ENCODE measurements around the gene C12orf42.

Gene C12orf42

DNA sequence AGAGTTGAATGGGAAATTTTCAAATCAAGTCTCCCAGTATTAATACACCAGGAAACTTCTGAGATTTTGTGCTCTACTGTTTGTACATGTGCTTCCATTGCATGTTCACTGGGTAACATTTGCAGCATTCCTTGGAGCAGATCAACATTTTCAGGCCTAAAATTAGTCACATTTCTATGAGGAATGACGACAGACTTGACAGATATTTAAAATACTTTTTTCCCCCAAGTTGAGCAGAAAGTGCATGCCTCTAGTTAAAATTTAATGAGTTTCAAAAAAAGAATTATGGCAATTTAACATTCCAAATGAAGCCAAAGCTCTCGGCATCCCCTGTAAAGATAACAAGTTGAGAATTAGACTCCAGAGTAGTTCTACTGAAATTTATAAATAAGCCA is 72.3 kb downstream of the C12orf42 start:
- DNase-seq = no peak

GRCh38 chr12:103422746-103423515 is 72.8 kb downstream of the C12orf42 start:
- DNase-seq = no peak

DNA sequence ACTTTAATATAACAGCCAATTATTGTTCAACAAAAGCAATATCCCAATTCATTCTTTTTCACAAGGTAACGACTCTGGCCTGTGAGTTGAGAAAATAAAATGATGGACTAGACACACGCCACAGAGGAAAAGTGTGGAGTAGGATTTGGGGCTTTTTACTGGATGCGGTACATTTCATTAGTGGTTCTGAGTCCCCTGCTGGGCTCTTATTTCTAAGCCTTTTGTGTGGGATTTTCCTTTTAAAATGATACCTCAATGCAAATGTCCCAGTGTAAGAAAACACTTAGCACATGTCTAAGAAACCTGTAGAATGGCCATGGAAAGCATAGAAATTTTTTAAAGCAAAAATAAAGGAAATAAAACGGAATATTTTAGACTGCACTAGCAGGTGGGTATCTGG is 73.4 kb downstream of the C12orf42 start:
- DNase-seq = no peak

DNA sequence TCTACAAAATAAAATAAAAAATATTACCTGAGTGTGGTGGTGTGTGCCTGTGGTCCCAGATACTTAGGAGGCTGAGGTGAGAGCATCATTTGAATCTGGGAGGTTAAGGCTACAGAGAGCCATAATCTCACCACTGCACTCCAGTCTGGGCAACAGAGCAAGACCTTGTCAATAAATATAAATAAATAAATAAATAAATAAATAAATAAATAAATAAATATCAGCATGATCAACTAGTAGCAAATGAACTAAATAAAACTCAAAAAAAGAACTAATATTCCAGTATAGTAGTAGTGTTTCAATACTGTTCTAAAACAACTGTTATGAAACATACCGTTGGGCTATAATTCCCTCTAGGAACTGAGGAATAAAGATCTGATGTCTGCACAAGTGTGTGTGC is 74.4 kb downstream of the C12orf42 start:
- DNase-seq = no peak

DNA sequence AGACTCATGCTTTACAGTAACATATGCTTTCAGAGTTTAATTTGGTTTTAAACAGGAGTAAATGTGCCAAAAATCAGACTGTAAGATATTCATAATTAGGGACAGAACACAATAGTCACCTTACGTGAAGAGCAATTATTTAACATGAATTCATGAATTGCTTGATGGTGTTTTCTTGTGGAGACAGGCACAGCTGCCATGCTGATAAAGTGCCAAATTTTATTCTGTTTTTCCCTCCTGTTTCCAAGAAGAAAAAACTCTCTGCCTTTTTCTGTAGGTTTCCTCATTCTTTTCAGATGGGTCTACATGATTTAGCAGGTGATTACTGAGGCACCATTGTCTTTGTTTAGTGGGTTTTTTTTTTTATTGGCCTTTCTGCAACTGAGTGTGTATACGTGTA is 80.1 kb downstream of the C12orf42 start:
- no peak for DNase-seq

DNA sequence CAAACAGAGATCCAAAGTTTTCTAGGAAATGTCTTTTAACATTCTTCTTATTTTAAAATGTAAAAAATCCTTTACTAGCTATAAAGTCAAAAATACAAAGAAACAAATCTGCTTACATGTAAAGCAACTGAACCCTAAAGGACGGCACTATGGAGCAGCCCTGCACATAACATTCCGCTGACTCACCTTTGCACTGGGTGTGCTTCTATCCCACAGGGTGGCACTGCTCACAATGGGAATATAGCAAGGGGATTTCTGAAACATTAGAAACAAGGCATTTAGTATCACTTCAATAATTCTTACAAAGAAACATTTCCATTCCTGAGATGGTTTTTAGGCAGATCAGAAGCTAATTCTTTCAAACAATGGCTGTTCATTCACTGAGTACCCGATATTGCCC is 94.3 kb downstream of the C12orf42 start:
- no peak for DNase-seq

GRCh38 chr12:103399986-103400385 is 95.8 kb downstream of the C12orf42 start:
- no peak for DNase-seq

DNA sequence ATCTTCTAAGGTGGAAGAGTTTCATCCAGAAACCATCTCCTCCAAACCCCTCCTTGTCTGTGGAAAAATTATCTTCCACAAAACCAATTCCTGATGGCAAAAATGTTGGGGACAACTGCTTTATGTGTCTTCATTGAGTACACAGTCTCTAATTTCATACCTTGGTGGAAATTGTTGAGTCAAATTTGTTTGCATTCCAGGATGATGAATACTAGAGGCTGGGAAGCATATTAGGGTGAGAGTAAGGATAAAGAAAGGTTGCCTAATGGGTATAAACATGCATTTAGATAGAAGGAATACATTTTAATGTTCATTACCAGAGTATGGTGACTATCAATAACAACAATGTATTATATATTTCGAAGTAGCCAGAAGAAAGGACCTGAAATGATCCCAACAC is 98.2 kb downstream of the C12orf42 start:
- DNase-seq = no peak

DNA sequence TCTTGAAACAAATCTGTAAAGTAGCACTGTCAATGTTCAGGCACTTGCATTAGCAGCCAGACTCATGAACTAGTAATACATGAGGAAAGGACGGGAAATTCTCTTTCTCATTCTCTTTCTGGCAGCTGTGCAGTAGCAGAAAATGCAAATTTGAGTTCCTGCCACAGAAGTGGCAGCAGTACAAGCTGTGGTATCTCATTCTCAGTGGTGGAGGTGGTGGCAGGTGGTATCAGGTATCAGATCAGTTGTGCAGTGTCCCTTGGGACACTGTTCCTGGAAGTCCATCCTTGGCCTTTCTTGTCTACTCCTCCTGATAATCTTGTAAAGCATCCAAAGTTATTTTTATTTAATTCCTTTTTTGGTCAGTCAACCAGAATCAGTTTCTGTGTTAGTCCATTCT is 103.0 kb downstream of the C12orf42 start:
- DNase-seq = no peak

DNA sequence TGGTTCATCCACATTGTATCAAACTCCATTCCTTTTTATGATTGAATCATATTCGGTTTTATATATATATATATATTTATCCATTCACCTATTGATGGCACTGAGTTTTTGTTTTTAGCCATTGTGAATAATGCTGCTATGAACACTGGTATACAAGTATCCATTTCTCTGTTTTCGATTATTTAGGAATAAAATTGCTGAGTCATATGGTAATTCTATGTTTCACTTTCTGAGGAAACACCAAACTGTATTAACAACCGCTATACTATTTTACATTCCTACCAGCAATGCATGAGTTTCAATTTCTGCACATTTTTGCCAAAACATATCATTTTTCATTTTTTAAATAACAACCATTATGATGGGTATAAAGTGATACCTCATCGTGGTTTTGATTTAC is 104.7 kb downstream of the C12orf42 start:
- no peak for DNase-seq

GRCh38 chr12:103387385-103387784 is 108.4 kb downstream of the C12orf42 start:
- no peak for DNase-seq

- no peak for DNase-seq
Observed at GRCh38 chr12:103386451-103386850, 109.3 kb downstream of the C12orf42 start.

- no peak for DNase-seq
Observed at GRCh38 chr12:103382736-103383346, 112.9 kb downstream of the C12orf42 start.

- no peak for DNase-seq
Observed at GRCh38 chr12:103382119-103382518, 113.6 kb downstream of the C12orf42 start.

DNA sequence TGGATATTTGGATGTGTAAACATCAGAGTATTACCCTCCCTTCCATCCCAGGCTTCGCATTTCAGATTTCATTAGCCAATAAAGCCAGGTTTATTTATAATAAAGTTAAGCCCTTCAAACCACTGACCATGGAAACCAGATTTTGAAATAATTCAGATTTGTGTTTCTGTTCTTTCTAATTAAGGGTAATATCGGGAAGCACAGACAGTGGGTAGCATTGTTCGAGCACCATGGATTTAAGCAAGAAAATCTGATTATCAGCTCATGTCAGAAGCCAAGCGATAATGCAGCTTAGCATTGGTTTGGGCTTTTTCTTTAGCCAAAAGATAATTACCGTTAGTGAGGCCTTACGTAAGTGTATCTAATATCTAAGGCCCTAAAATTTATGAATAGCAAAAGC is 116.1 kb downstream of the C12orf42 start:
- no peak for DNase-seq

DNA sequence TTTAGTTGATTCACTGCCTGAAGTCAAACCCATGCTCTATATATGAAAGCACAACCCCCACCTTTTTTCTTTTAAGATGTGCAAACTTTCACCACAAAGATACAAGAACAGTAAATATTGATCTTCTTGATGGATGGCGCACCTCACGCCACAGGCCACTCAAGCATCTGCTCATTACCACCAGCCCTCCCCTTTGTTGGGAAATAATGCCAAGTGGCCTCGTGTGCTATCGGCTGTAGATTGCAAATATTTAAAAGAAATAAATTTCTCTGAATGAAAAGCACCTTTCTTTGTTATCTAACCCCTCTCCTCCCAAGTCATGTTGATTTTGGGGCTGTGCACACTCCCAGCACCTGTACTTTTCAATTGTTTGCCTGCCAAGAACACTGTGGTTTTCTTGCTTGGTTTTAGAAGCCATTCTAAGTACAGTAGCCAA is 122.7 kb downstream of the C12orf42 start:
- DNase-seq = no peak

DNA sequence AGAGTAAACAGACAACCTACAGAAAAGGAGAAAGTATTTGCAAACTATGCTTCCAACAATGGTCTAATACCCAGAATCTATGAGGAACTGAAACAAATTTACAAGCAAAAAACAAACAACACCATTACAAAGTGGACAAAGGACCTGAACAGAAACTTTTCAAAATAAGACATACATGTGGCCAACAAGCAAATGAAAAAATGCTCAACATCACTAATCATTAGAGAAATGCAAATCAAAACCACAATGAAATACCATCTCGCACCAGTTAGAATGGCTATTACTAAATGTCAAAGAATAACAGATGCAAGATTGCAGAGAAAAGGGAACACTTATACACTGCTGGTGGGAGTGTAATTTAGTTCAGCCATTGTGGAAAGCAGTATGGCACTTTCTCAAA is 125.8 kb downstream of the C12orf42 start:
- no peak for DNase-seq

- no peak for DNase-seq
Observed at GRCh38 chr12:103368167-103368566, 127.6 kb downstream of the C12orf42 start.

DNA sequence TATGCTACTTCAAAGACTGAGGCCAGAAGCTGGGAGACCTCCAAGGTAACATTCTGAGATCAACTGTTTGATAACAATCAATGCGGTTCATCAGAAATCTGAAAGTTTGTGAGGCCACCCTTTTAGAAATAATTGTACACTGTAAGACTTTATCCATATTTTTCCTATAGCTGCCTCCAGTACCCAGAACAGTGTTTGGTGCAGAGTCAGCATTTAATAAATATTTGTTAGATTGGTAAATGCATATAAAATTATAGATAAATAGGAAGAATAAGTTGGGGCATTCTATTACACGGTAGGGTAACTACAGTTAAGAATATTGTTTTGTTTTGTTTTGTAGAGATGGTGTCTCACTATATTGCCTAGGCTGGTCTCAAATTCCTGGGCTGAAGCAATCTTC is 141.4 kb downstream of the C12orf42 start:
- DNase-seq = no peak

DNA sequence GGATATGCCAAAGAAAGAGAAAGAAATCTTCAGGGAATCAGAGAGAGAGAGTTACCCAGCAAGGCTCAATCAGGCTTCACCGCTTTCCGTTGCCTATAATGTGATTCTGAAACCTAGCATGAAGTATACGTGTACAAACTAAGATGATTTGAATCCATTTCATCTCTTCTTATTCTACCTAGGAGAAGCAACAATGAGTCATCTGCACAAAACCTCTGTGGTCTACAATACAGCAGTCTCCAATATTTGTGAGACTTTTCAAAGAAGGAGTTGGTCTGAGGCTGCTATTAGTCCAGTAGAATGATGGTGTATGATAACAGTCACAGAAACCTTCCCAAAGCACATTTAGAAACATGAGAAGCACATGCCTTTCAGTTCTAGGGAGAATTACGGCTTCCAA is 141.9 kb downstream of the C12orf42 start:
- DNase-seq = no peak

DNA sequence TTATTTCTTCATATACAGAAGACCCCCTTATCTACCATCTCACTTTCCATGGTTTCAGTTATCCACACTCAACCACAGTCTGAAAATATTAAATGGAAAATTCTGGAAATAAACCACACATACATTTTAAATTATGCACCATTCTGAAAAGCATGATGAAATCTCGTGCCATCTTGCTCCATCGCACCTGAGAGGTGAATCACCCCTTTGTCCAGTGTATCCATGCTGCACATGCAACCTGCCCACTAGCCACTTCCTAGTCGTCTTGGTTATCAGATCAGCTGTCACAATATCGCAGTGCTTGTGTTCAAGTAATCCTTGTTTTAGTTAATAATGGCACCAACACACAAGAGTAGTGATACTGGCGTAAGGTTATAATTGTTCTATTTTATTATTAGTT is 145.7 kb downstream of the C12orf42 start:
- DNase-seq = no peak

DNA sequence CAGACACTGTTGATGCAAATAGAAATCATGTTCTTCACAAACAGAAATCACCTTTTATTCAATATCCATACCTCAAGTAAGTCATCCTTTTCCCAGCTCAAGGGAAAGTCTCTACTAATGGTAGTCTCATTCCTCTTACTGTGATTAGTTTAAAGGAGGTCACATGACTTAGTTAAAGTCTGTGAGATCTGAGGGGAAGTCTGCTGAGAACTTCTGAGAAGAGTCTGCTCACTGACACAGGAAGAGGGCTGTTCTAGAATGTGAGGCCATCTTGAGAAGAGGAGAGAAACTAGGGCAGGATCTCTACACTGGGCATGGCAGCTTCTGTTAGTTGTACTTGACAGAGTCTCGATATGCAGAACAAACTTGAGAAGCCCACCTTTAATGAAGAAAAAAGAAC is 146.8 kb downstream of the C12orf42 start:
- DNase-seq = no peak

DNA sequence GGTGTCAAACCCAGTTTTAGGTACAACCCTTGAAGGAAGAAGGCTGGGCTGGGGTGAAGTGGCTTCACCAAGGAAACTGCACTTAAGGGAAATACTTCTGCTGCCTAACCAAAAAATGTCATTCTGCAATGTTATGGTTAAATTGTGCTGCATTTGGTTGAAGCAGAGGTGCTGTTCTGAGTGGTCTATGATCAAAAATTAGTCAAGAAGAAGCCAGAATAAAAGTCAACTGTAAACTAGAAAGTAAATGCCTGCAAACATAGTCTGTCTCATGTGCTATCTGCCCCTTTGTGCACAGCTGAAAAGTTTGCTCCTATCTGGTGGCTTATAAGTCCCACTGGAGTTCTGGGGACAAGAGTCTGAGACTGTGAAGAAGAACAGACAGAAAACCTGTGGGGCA is 158.8 kb downstream of the C12orf42 start:
- no peak for DNase-seq

- no peak for DNase-seq
Observed at GRCh38 chr12:103334466-103334865, 161.3 kb downstream of the C12orf42 start.

GRCh38 chr12:103333676-103334075 is 162.1 kb downstream of the C12orf42 start:
- no peak for DNase-seq

Measured in CD4-positive, alpha-beta T cell treated with Interleukin-17A for 1 hour (primary cell).